Spleen (tissue), 7 donors: ENCODE results near the gene CPSF4.

Source experiments
- POLR2A ChIP-seq, 3 donors: fragments of 450-650 bp; IDR thresholded peaks; one replicate each; pipeline ENCODE4 v1.5.1; 2017; ENCODE audit warnings: antibody characterized with exemption in 3 of 3, mild to moderate bottlenecking in 1 of 3
- TF ChIP-seq, protein P1 (sequence below), 11 experiments: fragments of 200-600 bp in 7 of 11; fragments of 450-650 bp in 4 of 11; sonication (generic) in 4 of 11; IDR thresholded peaks in 8 of 11; conservative IDR thresholded peaks in 3 of 11; 1 replicate in 7 of 11; 2 replicates in 4 of 11; pipeline versions ENCODE4 v1.4.0 to v1.8.0; 2016 to 2021; ENCODE audit warnings: antibody characterized with exemption in 11 of 11, inconsistent platforms in 4 of 11, mild to moderate bottlenecking in 1 of 11
- donor health status: DM: no; HTN: no; CAD: no; lungs with moderate emphysema.
- donor health status: DM: no; HTN: no; CAD: no.
- donor health status: DM: no; HTN: no; CAD: no.

- TF ChIP-seq, protein P1, sequence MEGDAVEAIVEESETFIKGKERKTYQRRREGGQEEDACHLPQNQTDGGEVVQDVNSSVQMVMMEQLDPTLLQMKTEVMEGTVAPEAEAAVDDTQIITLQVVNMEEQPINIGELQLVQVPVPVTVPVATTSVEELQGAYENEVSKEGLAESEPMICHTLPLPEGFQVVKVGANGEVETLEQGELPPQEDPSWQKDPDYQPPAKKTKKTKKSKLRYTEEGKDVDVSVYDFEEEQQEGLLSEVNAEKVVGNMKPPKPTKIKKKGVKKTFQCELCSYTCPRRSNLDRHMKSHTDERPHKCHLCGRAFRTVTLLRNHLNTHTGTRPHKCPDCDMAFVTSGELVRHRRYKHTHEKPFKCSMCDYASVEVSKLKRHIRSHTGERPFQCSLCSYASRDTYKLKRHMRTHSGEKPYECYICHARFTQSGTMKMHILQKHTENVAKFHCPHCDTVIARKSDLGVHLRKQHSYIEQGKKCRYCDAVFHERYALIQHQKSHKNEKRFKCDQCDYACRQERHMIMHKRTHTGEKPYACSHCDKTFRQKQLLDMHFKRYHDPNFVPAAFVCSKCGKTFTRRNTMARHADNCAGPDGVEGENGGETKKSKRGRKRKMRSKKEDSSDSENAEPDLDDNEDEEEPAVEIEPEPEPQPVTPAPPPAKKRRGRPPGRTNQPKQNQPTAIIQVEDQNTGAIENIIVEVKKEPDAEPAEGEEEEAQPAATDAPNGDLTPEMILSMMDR (IDR thresholded peaks at IDR 0.05 in 8 of 11, conservative IDR thresholded peaks at IDR 0.05 in 3 of 11): no peak
- no peak for TF ChIP-seq POLR2A (IDR thresholded peaks at IDR 0.05)
Measured at GRCh38 chr7:99404977-99405320, 33.8 kb upstream of the CPSF4 start.
